Measurements from ENCODE around the gene CEL.

Gene CEL

DNA sequence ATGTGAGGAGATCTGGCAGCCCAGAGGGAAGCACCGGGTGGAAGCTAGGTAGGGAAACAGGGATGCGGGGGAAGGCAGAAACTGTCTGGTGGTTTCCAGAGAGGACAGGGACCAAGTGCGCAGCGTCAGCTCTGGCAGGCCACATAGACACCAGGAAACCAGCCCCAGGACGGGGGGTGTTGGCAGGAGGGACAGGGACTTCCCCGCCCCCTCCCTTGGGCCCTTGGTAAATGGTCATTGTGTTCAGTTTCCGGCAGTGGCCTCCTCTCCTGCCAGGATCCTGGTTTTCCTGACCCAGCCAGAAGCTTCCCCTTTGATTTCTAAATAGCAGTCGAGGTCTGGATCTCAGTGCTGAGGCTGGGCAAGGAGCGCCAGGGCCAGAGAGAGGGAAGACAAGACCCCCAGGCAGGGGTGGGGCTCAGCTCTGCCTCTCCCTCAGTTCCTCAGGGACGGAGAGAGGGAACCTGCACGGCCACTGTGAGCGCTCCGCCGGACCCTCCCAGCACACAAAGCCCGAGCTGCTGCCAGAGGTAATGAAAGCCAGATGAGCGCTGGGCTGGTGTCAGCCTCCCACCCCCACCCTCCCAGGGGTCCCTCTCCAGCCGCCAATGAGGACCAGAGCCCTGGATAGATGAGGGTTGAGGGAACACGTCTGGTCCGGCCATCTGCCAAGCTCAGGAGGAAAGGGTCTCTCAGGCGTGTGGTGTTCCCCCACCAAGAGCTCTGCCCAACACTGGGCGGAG lies 57.5 kb downstream of the CEL start:
- no peak for DNase-seq

DNA sequence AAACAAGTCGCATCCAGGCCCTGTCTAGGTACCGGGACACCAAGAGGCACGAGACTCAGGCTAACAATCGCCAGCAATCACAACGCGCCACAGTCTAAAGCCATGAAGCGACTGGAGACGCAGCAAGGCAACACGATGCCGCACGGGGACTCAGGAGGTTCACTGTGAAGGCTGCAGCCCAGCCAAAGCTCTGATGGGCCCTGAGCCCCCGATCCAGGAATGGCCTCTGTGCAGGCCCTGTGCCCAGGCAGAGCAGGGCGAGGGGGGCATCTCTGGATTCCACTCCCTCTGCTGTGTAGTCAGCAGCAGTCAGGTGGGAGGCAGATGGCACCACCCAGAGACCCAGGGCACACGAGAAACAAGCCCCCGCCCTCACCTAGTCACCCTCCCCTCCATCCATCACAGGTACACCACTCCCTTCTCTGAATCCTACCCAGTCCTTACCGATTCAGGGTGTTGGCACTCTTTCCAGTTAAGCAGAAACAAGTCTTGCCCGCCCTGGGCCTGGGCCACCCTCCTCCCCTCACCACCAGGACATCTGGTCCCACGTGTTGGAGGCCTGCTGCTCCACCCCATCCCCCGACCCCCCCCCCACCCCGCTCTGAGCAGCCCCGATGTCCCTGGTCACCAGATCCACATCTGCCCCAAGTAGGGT lies 58.2 kb downstream of the CEL start:
- DNase-seq: no peak

DNA sequence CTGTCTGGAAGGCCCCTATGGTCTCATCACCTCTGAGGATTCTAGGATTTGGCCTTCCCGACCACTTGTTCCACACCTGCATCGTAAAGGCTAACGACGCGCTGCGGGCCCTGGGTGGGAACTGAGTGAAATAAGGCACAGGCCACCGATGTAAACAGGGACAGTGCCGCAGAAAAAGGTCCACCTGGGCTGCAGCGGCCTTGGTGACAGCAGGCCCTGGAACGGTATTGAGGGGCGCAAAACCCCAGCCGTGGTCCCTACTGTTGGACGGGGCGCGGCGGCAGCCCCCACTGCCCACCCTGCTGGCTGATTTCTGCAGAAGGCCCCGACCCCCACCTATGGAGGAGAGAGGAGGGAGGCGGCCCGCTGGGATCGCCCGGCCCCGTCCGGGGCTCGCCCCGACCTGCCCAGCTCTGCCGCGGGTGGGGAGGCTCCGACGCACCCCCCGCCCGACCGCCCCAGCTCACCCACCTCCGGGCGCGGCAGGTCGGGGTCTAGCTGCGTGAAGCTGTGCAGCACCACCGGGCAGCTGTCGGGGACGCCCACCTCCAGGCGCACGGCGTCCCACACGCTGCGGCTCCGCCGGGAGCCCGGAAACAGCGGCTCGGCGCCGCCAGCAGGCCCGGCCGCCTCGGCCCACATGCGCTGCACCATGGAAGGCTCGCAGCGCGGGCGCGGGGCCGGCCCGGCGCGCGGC lies 58.9 kb downstream of the CEL start:
- DNase-seq: no peak

Data from GOT3 (cell line).